GM11168 (cell line): ENCODE results near the gene ZC3H14.

Experiments
- in situ Hi-C: fragments of 300-500 bp; cut with MboI; formaldehyde crosslinking; loops from one replicate; pipeline ENCODE4 v1.12.0; 2022; ENCODE audit warnings: low sequenced_read_pairs; ENCODE audit not compliant: unreplicated experiment

Gene ZC3H14

GRCh38 chr14:88669346-88669745 is 106.5 kb downstream of the ZC3H14 start:
- in situ Hi-C loops, result loop anchor here (25.0 kb wide), 1 partner anchor 193 kb away; no protein-coding TSS in a partner anchor
